ENCODE measurements around the gene UBAC2. TPM values are rescaled to one million over a fixed set of nuclear protein-coding genes. Genes with fewer than 3 reads are reported as not detected.

The UBAC2 gene
- total RNA-seq, 1 donor from 2014 or later, result 70.8 TPM

- peak overlapping the region; percentile 94 for H3K27ac Mint-ChIP-seq (ENCODE audit: unreplicated experiment)
- TF ChIP-seq CTCF (IDR thresholded peaks at IDR 0.05), result no peak
- peaks cover 2% of the 10 kb centered on the region for H3K27me3 Mint-ChIP-seq (ENCODE audit: low read depth)
- DNase-seq (ENCODE audit: low spot score), result no peak
- H3K4me1 Mint-ChIP-seq (ENCODE audit: low read depth), result peaks cover 21% of the 10 kb centered on the region
- no peaks in the 10 kb centered on the region for H3K9me3 Mint-ChIP-seq (ENCODE audit: low read depth)
- H3K4me3 Mint-ChIP-seq (ENCODE audit: unreplicated experiment), result peak overlapping the region; percentile 64
- H3K36me3 Mint-ChIP-seq (ENCODE audit: low read depth), result no peaks in the 10 kb centered on the region
These were observed 231.4 kb downstream of the UBAC2 start for GRCh38 chr13:99431927-99432608.

DNA sequence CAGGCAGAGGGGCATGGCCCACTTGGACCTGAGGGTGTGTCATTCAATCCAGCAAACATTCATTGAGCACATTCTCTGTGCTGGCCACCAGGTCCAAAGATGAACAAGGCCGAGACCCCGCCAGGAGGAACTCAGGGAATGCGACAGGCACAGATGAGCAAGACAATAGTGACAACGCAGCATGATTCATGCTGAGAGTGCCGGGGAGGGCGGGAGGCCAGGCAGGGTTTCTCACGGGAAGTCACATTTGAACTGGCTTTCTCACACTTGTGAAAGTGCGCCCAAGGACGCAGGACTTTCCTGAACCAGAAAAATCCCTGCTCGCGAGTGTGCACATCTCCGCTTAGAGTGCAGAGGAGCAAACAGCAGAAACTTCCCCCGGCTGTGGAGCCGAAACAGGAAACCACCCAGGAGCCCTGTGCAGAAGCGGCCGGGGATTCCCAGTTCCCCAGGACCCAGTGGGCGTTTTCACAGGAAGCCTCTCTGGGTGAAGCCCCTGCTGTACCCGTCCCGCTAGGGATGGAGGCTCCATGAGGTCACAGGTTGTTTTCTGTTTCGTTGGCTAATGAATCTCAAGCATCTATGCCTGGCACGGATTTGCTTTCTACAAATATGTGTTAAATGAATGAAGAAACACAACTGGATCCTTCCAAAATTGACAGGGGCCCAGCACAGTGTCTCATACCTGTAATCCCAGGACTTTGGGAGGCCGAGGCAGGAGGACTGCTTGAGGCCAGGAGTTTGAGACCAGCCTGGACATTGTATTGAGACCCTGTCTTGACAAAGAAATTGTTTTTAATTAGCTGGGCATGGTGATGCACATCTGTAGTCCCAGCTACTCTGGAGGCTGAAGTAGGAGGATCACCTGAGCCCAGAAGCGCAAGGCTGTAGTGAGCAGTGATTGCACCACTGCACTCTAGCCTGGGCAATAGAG lies 232.2 kb downstream of the UBAC2 start:
- Mint-ChIP-seq H3K27ac (ENCODE audit: unreplicated experiment) (peak overlapping the region; percentile 94), H3K36me3 (ENCODE audit: low read depth) (no peaks in the 10 kb centered on the region), H3K4me3 (ENCODE audit: unreplicated experiment) (peak overlapping the region; percentile 64), H3K27me3 (ENCODE audit: low read depth) (no peaks in the 10 kb centered on the region), H3K9me3 (ENCODE audit: low read depth) (no peaks in the 10 kb centered on the region), H3K4me1 (ENCODE audit: low read depth) (peaks cover 22% of the 10 kb centered on the region)
- peak; percentile 32 for TF ChIP-seq CTCF (IDR thresholded peaks at IDR 0.05)
- no peak for DNase-seq (ENCODE audit: low spot score)

DNA sequence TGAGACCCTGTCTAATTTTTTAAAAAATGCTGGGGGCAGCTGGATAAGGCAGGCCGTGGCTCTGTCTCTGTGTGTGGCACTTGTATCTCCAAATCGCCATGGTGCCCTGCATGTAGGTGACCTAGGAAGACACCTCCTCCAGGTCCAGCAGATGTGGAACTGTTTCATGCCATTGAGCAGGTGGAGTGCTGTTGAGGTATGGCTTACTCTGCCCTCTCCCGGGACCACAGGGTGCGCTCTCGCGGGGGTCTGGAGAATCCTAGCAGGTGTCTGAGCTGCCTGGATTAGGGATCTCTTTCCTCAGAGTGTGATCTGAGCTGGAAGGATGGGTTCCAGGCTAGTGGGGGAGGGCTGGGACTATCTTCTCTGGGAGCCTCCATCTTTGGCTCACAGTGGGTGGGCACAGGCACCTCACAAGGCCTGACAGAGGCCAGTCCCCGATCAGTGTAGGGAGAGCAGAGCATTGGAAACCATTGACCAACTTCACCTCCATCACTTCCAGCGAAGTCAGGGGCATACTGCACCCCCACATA lies 233.0 kb downstream of the UBAC2 start:
- H3K4me1 Mint-ChIP-seq (ENCODE audit: low read depth), result peaks cover 22% of the 10 kb centered on the region

DNA sequence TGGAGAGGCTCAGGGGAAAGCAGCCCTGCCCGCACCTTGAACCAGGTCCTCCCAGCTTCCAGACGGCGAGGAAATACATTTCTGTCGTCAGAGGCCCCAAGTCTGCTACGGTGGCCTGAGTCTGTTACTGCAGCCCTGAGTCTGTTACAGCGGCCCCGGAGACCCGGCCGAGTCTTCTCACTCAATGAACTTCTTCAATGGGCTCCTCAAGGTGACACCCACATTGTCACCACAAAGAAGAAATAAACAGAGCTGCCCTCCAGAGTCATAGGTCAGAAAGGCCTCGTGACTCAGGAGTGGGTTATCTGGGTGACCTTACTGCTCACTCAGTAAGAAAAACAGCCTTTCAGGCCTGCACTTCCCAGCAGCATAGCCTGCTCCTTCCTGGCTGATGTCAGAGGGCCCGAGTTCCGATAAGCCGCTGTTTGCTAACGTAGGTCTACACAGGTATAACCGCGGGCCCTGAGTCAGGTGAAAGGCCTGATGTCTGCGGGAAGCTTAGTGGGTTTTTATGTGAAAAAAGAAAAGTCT lies 233.7 kb downstream of the UBAC2 start:
- no peak overlapping the region for H3K27ac Mint-ChIP-seq (ENCODE audit: unreplicated experiment)
- peaks cover 22% of the 10 kb centered on the region for H3K4me1 Mint-ChIP-seq (ENCODE audit: low read depth)
- H3K4me3 Mint-ChIP-seq (ENCODE audit: unreplicated experiment), result no peak overlapping the region
- no peaks in the 10 kb centered on the region for H3K36me3 Mint-ChIP-seq (ENCODE audit: low read depth)
- no peak for TF ChIP-seq CTCF (IDR thresholded peaks at IDR 0.05)
- H3K9me3 Mint-ChIP-seq (ENCODE audit: low read depth), result no peaks in the 10 kb centered on the region
- H3K27me3 Mint-ChIP-seq (ENCODE audit: low read depth), result peaks cover 5% of the 10 kb centered on the region
- DNase-seq (ENCODE audit: low spot score), result no peak

More for the DNA sequence above, 233.0 kb downstream of the UBAC2 start:
- DNase-seq (ENCODE audit: low spot score), result no peak
- Mint-ChIP-seq H3K27ac (ENCODE audit: unreplicated experiment) (peak overlapping the region; percentile 94), H3K36me3 (ENCODE audit: low read depth) (no peaks in the 10 kb centered on the region), H3K9me3 (ENCODE audit: low read depth) (no peaks in the 10 kb centered on the region), H3K27me3 (ENCODE audit: low read depth) (peaks cover 2% of the 10 kb centered on the region), H3K4me3 (ENCODE audit: unreplicated experiment) (no peak overlapping the region)
- no peak for TF ChIP-seq CTCF (IDR thresholded peaks at IDR 0.05)

DNA sequence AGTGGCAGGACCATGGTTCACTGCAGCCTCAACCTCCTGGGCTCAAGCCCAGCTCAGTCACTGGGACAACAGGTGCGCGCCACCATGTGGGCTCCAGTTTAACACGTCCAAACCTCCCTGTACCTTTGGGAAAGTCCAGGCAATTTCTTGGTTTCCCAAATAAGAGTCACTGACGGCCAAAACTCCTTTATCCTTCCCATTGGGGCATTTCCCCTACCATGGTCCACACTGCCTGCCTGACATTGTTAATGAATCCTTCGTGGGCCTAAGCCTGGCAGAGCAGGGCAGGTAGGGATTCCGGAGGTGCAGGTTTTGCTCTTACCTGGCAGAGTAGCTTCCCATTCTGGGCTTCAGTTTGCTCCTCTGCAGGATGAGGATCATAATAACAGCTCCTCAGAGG lies 234.5 kb downstream of the UBAC2 start:
- Mint-ChIP-seq H3K36me3 (ENCODE audit: low read depth) (no peaks in the 10 kb centered on the region), H3K4me1 (ENCODE audit: low read depth) (peaks cover 22% of the 10 kb centered on the region), H3K9me3 (ENCODE audit: low read depth) (no peaks in the 10 kb centered on the region), H3K4me3 (ENCODE audit: unreplicated experiment) (no peak overlapping the region), H3K27me3 (ENCODE audit: low read depth) (peaks cover 13% of the 10 kb centered on the region), H3K27ac (ENCODE audit: unreplicated experiment) (no peak overlapping the region)
- no peak for DNase-seq (ENCODE audit: low spot score)
- TF ChIP-seq CTCF (IDR thresholded peaks at IDR 0.05), result no peak
